ENCODE measurements around the gene CBR1. TPM values are rescaled to one million over a fixed set of nuclear protein-coding genes. Genes with fewer than 3 reads are reported as not detected.

CBR1 gene
- total and polyA plus RNA-seq, 2 donors (not counting 3 experiments of a cell fraction or from before 2014, with no cell fraction given): 41.3 to 124 TPM

- Histone ChIP-seq H3K36me3 (ENCODE audit: control insufficient read depth in 2 of 2, extremely low read depth in 1 of 2, insufficient read depth in 2 of 2, low read length in 2 of 2) (no peaks in the 10 kb centered on the region), H2AFZ (ENCODE audit: low read depth, low read length) (no peak overlapping the region), H3K9ac (replicated peaks; ENCODE audit: extremely low read depth, insufficient read depth, low read length) (no peak overlapping the region), H3K27ac (ENCODE audit: insufficient read depth, low read depth, low read length) (no peak overlapping the region), H3K4me1 (ENCODE audit: control insufficient read depth, extremely low read depth, insufficient read depth, low read length) (peaks cover 3% of the 10 kb centered on the region), H3K9me3 (replicated peaks; ENCODE audit: control insufficient read depth, insufficient read depth, low read length) (peaks cover 5% of the 10 kb centered on the region), H4K20me1 (replicated peaks; ENCODE audit: control insufficient read depth, extremely low read depth, insufficient read depth, low read length) (no peaks in the 10 kb centered on the region), H3K4me2 (ENCODE audit: insufficient read depth, low read length) (no peak overlapping the region), H3K9me1 (replicated peaks; ENCODE audit: control insufficient read depth, extremely low read depth, insufficient read depth, low read length) (no peaks in the 10 kb centered on the region), H3K27me3 (ENCODE audit: control insufficient read depth in 2 of 2, insufficient read depth in 2 of 2, low read length in 2 of 2) (peaks cover 19 to 21% of the 10 kb centered on the region in 2 experiments), H3K79me2 (ENCODE audit: control insufficient read depth, insufficient read depth, low read length) (no peaks in the 10 kb centered on the region), H3K4me3 (replicated peaks in 1 of 3; ENCODE audit: insufficient read depth in 1 of 3, low read depth in 1 of 3, low read length in 3 of 3) (no peak overlapping the region)
- dilution Hi-C loops (cut with MboI; ENCODE audit: extremely low pct_ligation_motif_present, low sequenced_read_pairs): no loop called here
- POLR2A ChIA-PET: no interaction called here
- BruUV-seq (replicated peaks): no TSS peak
- intact Hi-C loops (cut with micrococcal nuclease): no loop called here
- no peak for DNase-seq (ENCODE audit: low read depth, low spot score)
- CTCF ChIA-PET: interaction anchor here (1.5 kb wide), 1 partner anchor 25 kb away, joined by 4 read pairs; no protein-coding TSS in a partner anchor
- no peak for FAIRE-seq
- TF ChIP-seq MAX (IDR thresholded peaks at IDR 0.05; ENCODE audit: insufficient read depth, insufficient read length) (no peak), GATA2 (IDR thresholded peaks at IDR 0.05; ENCODE audit: insufficient read depth, insufficient read length, low read depth, low read length) (no peak), EZH2 (IDR thresholded peaks at IDR 0.05; ENCODE audit: borderline replicate concordance, low read depth, low read length, severe bottlenecking) (no peak), POLR2A (IDR thresholded peaks at IDR 0.05; ENCODE audit: low read depth, low read length) (no peak), JUN (IDR thresholded peaks at IDR 0.05; ENCODE audit: borderline replicate concordance, insufficient read depth, insufficient read length, low read depth) (no peak), CTCF (IDR thresholded peaks at IDR 0.05; ENCODE audit: extremely low read depth in 1 of 2, insufficient read depth in 1 of 2, low read depth in 1 of 2, low read length in 2 of 2) (no peak), FOS (IDR thresholded peaks at IDR 0.05; ENCODE audit: borderline replicate concordance, insufficient read depth, low read length) (no peak), POLR2AphosphoS5 (IDR thresholded peaks at IDR 0.05; ENCODE audit: insufficient read depth, low read depth, low read length) (no peak), MYC (IDR thresholded peaks at IDR 0.05; ENCODE audit: low read depth, low read length) (no peak)
Observed at GRCh38 chr21:36098182-36098532, 28.3 kb downstream of the CBR1 start.

Data from endothelial cell of umbilical vein (primary cell).